ENCODE measurements around the gene DGCR2.

GRCh38 chr22:19139001-19139356, 16.8 kb upstream of the DGCR2 start:
- no peak for TF ChIP-seq CTCF (IDR thresholded peaks at IDR 0.05)
- TF ChIP-seq POLR2AphosphoS5 (IDR thresholded peaks at IDR 0.05): no peak
